T47D (cell line): ENCODE data around the gene ZSWIM3.

ENCODE experiments used
- DNase-seq, 2 experiments: peaks; one replicate each; pipeline versions ENCODE4 v3.0.0 to v3.0.0-alpha.2; 2011 to 2012; ENCODE audit warnings: low read depth in 1 of 2, low spot score in 1 of 2
- JUND ChIP-seq: IDR thresholded peaks from 2 replicates; pipeline ENCODE4 v1.6.1; 2012; ENCODE audit warnings: low read depth
- in situ Hi-C: cut with HindIII; loops from 2 replicates; pipeline ENCODE4 v1.10.0; 2016; ENCODE audit warnings: low sequenced_read_pairs, low pct_unique_long_range_greater_than_20kb

Gene ZSWIM3

GRCh38 chr20:45874576-45874975 is 17.2 kb downstream of the ZSWIM3 start:
- DNase-seq, result peak in 1 of 2 experiments; percentile 84
- in situ Hi-C loops, result no loop called here
- no peak for TF ChIP-seq JUND

GRCh38 chr20:45878076-45878761 is 20.8 kb downstream of the ZSWIM3 start:
- in situ Hi-C loops, result no loop called here
- no peak for DNase-seq
- TF ChIP-seq JUND, result no peak

GRCh38 chr20:45880988-45881788 is 23.8 kb downstream of the ZSWIM3 start, which contains the start of gene ZSWIM1:
TSS of gene ZSWIM1 (plus strand) at chr20:45881227. CDS start at chr20:45882593, 1,366 bp downstream.
- in situ Hi-C loops, result no loop called here
- DNase-seq, result peak; percentile 99 to 100
- TF ChIP-seq JUND, result no peak

GRCh38 chr20:45882469-45883099 is 25.2 kb downstream of the ZSWIM3 start:
- no peak for TF ChIP-seq JUND
- DNase-seq, result no peak
- in situ Hi-C loops, result no loop called here

GRCh38 chr20:45883100-45883469 is 25.7 kb downstream of the ZSWIM3 start:
- DNase-seq, result no peak
- in situ Hi-C loops, result no loop called here
- no peak for TF ChIP-seq JUND

GRCh38 chr20:45886590-45887345 is 29.4 kb downstream of the ZSWIM3 start:
- no peak for DNase-seq
- in situ Hi-C loops, result no loop called here

GRCh38 chr20:45887346-45887715 is 29.9 kb downstream of the ZSWIM3 start, which contains the start of gene SPATA25:
TSS of gene SPATA25 (minus strand) at chr20:45887622. CDS start at chr20:45887590, 32 bp downstream.
- no peak for DNase-seq
- in situ Hi-C loops, result no loop called here
- no peak for TF ChIP-seq JUND

More at GRCh38 chr20:45886590-45887345, 29.4 kb downstream of the ZSWIM3 start:
- no peak for TF ChIP-seq JUND

GRCh38 chr20:45888681-45889080 is 31.3 kb downstream of the ZSWIM3 start:
- in situ Hi-C loops, result no loop called here
- TF ChIP-seq JUND, result no peak
- no peak for DNase-seq

- in situ Hi-C loops, result no loop called here
- DNase-seq, result peak; percentile 40 to 59
- no peak for TF ChIP-seq JUND
Measured at GRCh38 chr20:45890077-45890984, 32.9 kb downstream of the ZSWIM3 start.

GRCh38 chr20:45890985-45891983 is 33.9 kb downstream of the ZSWIM3 start, which contains the start of the genes CTSA and NEURL2:
TSS of gene CTSA (plus strand) at chr20:45891335. CDS start at chr20:45891569, 234 bp downstream.
TSS of gene NEURL2 (minus strand) at chr20:45891208. CDS start at chr20:45890991, 217 bp downstream.
- DNase-seq, result peak; percentile 95 to 100
- TF ChIP-seq JUND, result no peak
- in situ Hi-C loops, result no loop called here
